ENCODE measurements around the gene OVAAL.

The OVAAL gene

DNA sequence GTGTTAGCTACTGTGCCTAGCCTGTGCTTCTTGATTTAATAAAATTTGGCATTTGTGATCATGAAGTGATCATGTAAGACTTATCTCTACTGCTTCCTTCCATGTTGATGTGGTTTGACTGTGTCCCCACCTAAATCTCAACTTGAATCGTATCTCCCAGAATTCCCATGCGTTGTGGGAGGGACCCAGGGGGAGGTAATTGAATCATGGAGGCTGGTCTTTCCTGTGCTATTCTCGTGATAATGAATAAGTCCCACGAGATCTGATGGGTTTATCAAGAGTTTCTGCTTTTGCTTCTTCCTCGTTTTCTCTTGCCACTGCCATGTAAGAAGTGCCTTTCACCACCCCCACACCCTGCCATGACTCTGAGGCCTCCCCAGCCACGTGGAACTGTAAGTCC is at the start of gene OVAAL:
Gene OVAAL (plus strand): TSS at position 301 of the 400 bp plus-strand sequence.
- DNase-seq (ENCODE audit: low read depth in 2 of 2, low spot score in 1 of 2): no peak

DNA sequence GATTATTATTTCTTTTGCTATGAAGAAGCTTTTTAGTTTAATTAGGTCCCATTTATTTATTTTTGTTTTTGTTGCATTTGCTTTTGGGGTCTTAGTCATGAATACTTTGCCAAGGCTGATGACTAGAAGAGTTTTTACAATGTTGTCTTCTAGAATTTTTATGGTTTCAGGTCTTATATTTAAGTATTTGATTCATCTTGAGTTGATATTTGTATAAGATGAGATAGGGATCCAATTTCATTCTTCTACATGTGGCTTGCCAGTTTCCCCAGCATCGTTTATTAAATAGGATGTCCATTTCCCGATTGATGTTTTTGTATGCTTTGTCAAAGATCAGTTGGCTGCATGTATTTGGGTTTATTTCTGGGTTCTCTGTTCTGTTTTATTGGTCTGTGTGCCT is 47.9 kb upstream of the OVAAL start:
- DNase-seq (ENCODE audit: low read depth in 2 of 2, low spot score in 1 of 2): no peak

- DNase-seq (ENCODE audit: low read depth in 2 of 2, low spot score in 1 of 2): no peak
Observed at GRCh38 chr1:180513531-180513930, 45.2 kb upstream of the OVAAL start.

GRCh38 chr1:180515364-180515763 is 43.4 kb upstream of the OVAAL start:
- DNase-seq (ENCODE audit: low read depth in 2 of 2, low spot score in 1 of 2): no peak

DNA sequence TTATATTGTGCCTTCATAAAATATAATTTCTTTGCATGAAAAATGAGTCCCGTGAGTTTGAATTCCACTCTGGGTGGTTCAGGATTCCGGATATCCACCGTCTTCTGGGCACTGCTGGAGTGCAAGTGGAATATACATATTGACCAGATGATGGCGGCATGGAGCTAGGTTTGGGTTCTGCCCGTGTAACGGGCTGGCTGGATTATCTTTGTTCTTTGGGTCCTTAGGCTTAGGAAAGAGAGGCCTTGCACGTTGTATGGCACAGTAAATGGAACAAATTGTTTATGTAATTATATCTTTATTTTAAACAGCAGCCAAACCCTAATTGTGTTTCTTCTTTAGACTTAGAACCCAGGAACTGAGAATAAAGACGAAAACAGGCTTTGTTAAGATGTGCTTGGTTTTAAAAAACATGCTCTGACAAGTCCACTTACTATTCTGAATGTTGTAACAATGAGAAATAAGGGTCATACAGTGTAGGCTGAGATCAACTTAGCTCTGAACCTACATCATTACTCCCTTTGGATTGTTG is 42.8 kb upstream of the OVAAL start:
- peak in 1 of 2 donors; percentile 17 for DNase-seq (ENCODE audit: low read depth in 2 of 2, low spot score in 1 of 2)

- DNase-seq (ENCODE audit: low read depth in 2 of 2, low spot score in 1 of 2): no peak
Observed at GRCh38 chr1:180519846-180520245, 38.9 kb upstream of the OVAAL start.

DNA sequence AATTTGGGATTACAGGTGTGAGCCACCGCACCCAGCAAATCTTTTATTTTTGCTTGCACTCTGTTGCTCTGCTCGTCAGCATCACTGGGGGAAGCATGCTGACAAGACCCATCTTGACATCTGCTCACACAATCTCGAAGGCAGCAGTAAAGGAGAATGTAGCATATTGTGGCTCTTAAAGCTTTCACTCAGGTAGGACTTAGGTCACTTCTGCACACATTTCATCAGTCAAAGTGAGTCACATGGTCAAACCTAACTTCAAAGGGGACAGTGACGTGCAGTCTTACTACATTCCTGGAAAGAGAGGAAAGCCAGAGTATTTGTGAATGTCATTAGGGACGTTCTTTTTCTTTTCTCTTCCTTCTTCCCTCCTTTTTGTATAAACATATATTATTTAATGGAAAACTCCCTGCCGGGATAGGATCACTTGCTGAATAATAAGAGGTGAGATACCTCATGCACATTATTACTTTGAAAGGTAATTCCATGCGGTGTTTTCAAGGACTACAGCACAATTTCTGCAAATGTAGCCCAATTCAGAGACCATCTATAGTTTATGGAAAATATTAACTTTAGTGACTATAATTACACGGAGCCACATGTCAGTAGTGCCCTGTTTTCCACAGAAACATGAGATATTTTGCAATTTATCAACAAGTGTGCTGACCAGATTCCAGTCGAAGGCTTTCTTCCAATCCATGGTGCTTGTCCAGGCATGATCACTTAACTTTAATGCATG is 37.1 kb upstream of the OVAAL start:
- no peak for DNase-seq (ENCODE audit: low read depth in 2 of 2, low spot score in 1 of 2)

- no peak for DNase-seq (ENCODE audit: low read depth in 2 of 2, low spot score in 1 of 2)
Observed at GRCh38 chr1:180522213-180522515, 36.6 kb upstream of the OVAAL start.

DNA sequence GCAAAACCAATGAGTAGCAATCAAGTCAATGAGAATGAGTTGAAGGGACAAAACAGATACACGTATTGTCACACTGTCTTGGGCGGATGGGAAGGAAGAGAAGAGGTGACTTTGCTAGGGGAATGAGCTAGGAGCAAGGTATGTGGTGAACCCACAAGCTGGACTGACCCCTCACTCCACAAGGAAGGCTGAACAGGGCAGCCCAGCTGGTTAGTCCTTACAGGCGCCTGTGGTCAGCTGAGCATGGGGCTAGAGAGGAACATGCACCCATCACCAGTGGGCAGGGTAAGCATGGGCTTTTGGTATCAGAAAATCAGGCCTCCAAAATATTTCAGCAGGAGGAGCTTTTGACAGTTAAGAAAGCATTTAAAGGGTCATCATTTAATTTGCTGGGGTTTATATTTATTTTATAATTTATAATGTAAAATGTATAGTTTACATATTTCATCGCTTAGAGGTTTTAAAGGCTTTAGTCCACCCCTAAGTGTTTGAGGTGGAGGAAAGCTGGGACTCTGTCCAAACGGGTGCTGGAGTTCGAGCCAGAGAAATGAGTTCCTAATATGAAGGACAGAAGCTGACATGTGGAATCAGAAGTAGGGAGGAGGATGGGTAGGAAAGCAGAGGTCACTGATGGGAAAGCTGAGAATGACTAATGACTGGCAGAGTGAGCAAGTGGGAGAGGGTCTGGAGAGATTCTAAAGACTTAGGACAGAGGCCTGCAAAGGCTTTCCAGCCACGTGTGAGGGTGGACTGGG is 34.4 kb upstream of the OVAAL start:
- DNase-seq (ENCODE audit: low read depth in 2 of 2, low spot score in 1 of 2): no peak

DNA sequence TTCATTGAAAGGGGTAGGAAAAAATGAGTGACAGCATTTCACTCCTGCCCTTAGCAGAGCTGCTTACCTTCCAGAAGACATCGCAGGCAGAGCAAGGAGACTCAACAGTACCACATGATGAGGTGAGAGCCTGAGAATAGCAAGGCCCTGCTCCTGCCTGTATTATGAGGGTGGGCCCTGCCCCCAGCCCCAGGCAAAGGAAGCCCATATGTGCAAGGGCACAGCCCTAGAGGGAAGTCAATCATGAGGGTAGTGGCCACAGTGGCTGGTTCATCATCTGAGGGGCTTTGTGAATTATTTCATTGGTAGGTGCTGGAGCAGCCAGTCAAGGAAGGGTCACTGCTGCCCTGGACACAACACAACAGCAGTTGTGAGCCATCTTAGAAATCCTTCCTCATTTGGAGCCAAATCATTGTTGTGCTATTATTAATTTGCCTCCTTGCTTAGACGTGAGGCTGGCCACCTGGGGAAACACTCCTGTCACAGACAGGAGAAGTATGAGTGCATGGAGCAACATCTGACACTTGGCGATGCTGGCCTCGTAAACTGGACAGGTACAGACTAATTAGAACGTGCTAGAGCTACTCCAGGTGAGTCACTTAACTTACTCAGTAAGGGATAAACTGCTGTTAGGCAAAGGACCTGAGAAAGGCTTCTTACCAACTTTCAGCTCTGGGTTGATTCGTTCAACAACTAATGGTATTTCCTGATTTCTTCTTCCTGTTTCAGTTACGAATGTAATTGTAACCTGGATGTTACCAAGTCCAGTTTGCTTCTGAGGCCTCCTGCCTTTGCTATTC is 33.6 kb upstream of the OVAAL start:
- no peak for DNase-seq (ENCODE audit: low read depth in 2 of 2, low spot score in 1 of 2)

DNA sequence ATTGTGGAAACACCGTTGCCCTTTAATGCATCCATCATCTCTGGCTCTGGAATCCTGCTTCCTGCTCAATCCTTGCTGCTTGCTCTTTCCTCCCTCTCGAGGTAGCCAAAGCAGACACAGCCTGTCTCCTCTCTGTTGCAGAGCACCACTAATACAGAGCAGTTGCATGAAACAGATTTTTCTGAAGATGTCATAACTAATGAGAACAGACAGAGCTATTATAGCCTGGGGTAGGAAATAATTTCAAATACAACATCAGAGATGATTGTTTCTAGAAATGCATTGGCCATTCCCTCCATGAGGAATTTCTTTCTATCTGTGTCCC is 33.1 kb upstream of the OVAAL start:
- no peak for DNase-seq (ENCODE audit: low read depth in 2 of 2, low spot score in 1 of 2)

- no peak for DNase-seq (ENCODE audit: low read depth in 2 of 2, low spot score in 1 of 2)
Observed at GRCh38 chr1:180527101-180527669, 31.6 kb upstream of the OVAAL start.

DNA sequence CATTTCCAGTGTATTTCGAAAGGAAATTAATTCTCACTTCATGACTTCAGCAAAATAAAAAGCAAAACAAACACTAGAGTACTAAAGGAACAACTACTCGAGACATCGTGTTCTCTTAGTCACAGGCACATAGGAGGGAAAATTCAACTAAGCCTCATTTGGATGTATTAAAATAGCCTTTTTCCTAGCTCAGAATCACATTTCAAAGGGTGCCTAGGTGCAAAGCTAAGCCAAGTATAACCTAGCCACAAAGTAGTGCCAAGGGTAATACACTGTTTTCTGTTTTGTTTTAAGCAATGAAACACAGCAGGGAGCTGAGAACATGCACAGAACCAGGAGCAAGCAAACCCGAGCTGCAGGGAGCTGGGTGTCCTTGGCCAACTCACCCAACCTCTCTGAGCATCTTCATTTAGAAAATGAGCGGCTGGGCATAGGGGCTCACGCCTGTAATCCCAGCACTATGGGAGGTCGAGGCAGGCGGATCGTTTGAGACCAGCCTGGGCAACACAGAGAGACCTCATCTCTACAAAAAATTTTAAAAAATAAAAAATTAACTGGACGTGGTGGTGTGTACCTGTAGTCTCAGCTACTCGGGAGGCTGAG is 29.8 kb upstream of the OVAAL start:
- DNase-seq (ENCODE audit: low read depth in 2 of 2, low spot score in 1 of 2): no peak

- no peak for DNase-seq (ENCODE audit: low read depth in 2 of 2, low spot score in 1 of 2)
Observed at GRCh38 chr1:180530501-180530900, 28.3 kb upstream of the OVAAL start.

- no peak for DNase-seq (ENCODE audit: low read depth in 2 of 2, low spot score in 1 of 2)
Observed at GRCh38 chr1:180532854-180533253, 25.9 kb upstream of the OVAAL start.

GRCh38 chr1:180533266-180533987 is 25.3 kb upstream of the OVAAL start:
- peak; percentile 23 to 33 for DNase-seq (ENCODE audit: low read depth in 2 of 2, low spot score in 1 of 2)

DNA sequence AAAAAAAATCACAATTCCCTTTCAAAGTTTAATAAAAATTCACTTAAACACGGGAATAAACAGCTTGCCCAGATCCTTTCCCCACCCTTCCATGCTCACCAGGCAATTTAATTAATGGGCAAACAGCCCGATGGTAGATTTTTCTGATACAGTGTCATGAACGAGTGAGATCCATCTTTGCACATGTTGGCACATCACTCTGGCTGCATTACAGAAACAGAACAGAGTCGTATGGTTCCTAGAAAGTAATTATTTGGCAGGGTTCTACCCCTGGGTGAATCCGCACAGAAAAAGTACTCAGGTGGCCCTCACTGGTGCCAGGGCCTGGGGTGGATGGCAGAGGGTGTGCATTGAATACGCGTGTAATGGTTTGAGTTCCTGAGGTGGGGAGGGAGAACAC is 24.6 kb upstream of the OVAAL start:
- DNase-seq (ENCODE audit: low read depth in 2 of 2, low spot score in 1 of 2): no peak

DNA sequence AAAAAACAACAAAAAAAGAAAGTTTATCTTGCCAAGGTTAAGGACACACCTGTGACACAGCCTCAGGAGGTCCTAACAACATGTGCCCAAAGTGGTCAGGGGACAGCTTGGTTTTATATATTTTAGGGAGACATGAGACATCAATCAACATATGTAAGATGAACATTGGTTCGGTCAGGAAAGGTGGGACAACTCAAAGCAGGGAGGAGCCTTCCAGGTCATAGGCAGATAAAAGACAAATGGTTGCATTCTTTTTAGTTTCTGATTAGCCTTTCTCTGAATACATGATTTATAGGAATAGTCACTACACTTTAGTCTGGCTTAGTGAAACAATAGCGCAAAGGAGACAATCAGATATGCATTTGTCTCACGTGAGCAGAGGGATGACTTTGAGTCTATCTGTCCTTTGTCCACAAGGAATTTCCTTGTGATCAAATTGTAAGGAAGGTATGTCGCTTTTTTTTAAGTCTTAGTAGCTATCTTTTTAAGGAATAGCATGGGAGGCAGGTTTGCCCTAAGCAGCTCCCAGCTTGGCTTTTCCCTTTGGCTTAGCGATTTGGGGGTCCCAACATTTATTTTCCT is 23.3 kb upstream of the OVAAL start:
- no peak for DNase-seq (ENCODE audit: low read depth in 2 of 2, low spot score in 1 of 2)

DNA sequence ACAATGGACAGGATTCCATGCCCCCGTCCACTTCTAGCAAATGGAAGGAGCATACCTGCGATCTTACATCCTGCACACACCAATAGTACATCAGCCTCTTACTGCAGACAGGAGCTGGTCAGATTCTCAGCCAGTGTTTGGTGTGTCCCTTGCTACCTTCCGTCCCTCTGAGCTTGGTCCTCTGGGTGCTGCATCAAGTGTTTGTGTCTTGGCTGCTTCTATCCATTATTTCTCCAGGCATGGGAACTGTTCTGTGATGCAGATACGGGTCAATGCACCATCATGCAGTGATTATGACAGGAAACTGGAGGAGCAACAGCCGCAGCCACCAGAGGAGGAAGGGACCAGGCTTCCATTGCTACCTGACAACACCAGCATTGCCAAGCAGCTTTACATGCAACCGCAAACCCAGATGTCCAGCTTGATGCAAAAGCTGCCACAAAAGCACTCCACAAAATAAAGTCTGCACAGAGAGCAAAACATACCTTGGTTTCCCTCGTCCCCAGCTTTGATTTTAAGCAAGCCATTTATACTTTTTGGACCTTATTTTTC is 21.9 kb upstream of the OVAAL start:
- no peak for DNase-seq (ENCODE audit: low read depth in 2 of 2, low spot score in 1 of 2)

DNA sequence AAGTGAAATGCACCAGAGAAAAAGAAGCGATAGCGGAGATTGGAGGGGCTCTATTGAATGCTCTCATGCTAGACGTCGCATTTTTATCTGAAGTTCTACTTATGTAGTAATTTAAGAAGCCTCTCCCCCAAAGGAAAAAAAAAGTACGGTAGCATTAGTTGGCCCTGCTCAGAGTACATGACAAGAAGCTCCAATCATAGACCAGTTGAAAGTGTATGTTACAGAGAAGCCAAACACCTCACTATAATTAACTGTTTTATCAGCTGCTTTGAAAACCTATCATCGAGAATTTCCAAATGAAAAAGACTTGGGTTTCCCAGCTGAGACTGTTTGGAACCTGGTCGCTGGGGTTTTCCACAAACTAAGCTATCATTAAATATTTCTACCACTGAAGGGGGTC is 19.6 kb upstream of the OVAAL start:
- no peak for DNase-seq (ENCODE audit: low read depth in 2 of 2, low spot score in 1 of 2)

Measured in stimulated activated CD8-positive, alpha-beta memory T cell treated with anti-CD3 and anti-CD28 coated beads, Interleukin-4, amount 100 ng/mL, for 1 hour (primary cell).